ENCODE measurements around the gene INSL3. TPM values are rescaled to one million over a fixed set of nuclear protein-coding genes. Genes with fewer than 3 reads are reported as not detected.

INSL3 gene
- total and polyA plus RNA-seq, 2 of the 13 experiments (the other 11 are each of a cell fraction or from before 2014, with no cell fraction given), result 0.30 TPM; not detected in 1

DNA sequence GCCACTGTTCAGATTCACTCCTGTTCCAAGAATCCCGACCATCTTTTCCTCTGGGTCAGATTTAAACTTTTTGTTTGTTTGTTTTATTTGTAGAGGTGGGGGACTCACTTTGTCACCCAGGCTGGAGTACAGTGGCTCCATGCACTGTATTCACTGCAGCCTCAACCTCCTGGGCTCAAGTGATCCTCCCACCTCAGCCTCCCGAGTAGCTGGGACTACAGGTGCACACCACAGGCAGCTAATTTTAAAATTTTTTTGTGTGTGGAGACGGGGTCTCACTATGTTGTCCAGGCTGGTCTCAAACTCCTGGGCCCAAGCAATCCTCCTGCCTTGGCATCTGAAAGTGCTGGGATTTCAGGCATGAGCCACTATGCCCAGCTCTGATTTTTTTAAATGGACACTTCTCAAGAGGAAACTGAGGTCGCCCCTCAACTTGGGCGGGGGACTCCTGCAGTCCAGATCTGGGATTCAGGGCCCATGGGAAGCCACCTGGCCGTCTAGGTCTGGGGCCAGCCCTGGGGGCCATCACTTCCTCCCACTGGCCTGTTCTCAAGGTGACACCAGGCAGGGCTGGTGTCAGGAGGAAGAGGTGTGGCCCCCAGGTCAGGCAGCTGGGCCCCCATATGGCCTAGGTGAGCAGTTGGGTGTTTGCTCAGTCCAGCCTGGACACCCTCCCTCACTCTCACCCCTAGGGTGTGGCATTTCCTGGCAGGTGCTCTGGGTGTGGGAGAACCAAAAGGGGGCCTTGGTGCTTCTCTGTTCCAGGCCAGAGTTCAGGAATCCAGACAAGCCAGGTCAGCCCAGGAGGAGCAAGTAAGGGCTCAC lies 25.1 kb downstream of the INSL3 start (continued):
- TF ChIP-seq, protein P1, sequence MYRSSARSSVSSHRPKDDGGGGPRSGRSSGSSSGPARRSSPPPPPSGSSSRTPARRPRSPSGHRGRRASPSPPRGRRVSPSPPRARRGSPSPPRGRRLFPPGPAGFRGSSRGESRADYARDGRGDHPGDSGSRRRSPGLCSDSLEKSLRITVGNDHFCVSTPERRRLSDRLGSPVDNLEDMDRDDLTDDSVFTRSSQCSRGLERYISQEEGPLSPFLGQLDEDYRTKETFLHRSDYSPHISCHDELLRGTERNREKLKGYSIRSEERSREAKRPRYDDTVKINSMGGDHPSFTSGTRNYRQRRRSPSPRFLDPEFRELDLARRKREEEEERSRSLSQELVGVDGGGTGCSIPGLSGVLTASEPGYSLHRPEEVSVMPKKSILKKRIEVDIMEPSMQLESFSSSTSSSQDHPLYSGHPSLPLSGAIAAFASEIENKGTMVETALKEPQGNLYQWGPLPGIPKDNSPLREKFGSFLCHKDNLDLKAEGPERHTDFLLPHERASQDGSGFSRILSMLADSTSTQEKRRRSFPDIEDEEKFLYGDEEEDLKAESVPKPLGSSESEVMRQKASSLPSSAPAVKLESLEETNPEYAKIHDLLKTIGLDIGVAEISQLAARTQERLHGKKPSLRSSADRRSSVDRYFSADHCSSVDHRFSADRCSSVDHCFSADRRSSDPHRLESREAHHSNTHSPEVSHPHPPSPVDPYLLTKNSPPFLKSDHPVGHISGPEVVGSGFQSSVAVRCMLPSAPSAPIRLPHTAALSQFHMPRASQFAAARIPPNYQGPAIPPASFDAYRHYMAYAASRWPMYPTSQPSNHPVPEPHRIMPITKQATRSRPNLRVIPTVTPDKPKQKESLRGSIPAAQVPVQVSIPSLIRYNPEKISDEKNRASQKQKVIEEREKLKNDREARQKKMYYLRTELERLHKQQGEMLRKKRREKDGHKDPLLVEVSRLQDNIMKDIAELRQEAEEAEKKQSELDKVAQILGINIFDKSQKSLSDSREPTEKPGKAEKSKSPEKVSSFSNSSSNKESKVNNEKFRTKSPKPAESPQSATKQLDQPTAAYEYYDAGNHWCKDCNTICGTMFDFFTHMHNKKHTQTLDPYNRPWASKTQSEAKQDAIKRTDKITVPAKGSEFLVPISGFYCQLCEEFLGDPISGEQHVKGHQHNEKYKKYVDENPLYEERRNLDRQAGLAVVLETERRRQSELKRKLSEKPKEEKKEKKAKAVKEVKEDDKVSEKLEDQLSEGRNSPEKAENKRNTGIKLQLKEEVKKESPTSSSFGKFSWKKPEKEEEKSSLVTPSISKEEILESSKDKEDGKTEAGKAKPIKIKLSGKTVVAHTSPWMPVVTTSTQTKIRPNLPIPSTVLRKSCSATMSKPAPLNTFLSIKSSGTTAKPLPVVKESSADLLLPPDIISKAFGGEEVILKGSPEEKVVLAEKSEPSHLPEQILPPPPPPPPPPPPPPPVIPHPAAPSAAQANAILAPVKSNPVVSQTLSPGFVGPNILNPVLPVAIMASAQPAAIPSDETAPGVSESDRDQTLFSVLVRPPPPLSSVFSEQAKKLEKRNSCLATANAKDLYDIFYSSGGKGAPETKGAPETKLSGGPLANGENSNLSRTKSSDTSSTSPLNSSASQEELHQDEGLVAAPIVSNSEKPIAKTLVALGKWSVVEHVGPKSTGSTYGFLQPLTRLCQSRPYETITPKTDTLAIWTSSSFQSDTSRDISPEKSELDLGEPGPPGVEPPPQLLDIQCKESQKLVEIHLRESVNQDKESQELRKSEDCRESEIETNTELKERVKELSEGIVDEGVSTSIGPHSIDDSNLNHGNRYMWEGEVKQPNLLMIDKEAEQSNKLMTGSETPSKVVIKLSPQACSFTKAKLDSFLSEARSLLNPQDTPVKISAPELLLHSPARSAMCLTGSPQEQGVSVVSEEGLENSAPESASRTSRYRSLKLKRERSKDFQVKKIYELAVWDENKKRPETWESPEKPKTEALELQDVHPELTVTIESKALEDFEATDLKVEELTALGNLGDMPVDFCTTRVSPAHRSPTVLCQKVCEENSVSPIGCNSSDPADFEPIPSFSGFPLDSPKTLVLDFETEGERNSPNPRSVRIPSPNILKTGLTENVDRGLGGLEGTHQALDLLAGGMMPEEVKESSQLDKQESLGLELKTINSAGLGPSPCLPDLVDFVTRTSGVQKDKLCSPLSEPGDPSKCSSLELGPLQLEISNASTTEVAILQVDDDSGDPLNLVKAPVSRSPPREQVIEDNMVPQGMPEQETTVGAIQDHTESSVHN (CRISPR knock-in tag; IDR thresholded peaks at IDR 0.05), result no peak
- 0 out of 2 replicates have a peak, but pooled peaks have one; percentile 16 for TF ChIP-seq HOXA3 (CRISPR knock-in tag; IDR thresholded peaks at IDR 0.05)
- TF ChIP-seq, protein P2, sequence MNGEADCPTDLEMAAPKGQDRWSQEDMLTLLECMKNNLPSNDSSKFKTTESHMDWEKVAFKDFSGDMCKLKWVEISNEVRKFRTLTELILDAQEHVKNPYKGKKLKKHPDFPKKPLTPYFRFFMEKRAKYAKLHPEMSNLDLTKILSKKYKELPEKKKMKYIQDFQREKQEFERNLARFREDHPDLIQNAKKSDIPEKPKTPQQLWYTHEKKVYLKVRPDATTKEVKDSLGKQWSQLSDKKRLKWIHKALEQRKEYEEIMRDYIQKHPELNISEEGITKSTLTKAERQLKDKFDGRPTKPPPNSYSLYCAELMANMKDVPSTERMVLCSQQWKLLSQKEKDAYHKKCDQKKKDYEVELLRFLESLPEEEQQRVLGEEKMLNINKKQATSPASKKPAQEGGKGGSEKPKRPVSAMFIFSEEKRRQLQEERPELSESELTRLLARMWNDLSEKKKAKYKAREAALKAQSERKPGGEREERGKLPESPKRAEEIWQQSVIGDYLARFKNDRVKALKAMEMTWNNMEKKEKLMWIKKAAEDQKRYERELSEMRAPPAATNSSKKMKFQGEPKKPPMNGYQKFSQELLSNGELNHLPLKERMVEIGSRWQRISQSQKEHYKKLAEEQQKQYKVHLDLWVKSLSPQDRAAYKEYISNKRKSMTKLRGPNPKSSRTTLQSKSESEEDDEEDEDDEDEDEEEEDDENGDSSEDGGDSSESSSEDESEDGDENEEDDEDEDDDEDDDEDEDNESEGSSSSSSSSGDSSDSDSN (CRISPR knock-in tag; IDR thresholded peaks at IDR 0.05), result no peak
- no peak for TF ChIP-seq SALL2 (CRISPR knock-in tag; IDR thresholded peaks at IDR 0.05)
- no peak for TF ChIP-seq CC2D1A (CRISPR knock-in tag; IDR thresholded peaks at IDR 0.05)
- TF ChIP-seq TAF1 (CRISPR knock-in tag; IDR thresholded peaks at IDR 0.05), result no peak
- TF ChIP-seq NR2F6 (IDR thresholded peaks at IDR 0.05), result 0 out of 2 replicates have a peak, but pooled peaks have one; percentile 38
- 0 out of 2 replicates have a peak, but pooled peaks have one; percentile 52 for TF ChIP-seq NR2F6 (CRISPR knock-in tag; IDR thresholded peaks at IDR 0.05)
- TF ChIP-seq, protein P3, sequence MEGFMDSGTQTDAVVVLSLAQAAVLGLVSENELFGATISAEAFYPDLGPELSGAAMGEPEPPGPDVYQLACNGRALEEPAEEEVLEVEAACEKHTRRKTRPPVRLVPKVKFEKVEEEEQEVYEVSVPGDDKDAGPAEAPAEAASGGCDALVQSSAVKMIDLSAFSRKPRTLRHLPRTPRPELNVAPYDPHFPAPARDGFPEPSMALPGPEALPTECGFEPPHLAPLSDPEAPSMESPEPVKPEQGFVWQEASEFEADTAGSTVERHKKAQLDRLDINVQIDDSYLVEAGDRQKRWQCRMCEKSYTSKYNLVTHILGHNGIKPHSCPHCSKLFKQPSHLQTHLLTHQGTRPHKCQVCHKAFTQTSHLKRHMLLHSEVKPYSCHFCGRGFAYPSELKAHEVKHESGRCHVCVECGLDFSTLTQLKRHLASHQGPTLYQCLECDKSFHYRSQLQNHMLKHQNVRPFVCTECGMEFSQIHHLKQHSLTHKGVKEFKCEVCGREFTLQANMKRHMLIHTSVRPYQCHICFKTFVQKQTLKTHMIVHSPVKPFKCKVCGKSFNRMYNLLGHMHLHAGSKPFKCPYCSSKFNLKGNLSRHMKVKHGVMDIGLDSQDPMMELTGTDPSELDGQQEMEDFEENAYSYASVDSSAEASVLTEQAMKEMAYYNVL (CRISPR knock-in tag; IDR thresholded peaks at IDR 0.05; ENCODE audit: borderline replicate concordance), result no peak
- TF ChIP-seq ZNF121 (CRISPR knock-in tag; IDR thresholded peaks at IDR 0.05), result peak; percentile 91
- no peak for TF ChIP-seq ZNF790 (CRISPR knock-in tag; IDR thresholded peaks at IDR 0.05; ENCODE audit: borderline replicate concordance)
- TF ChIP-seq, protein P4, sequence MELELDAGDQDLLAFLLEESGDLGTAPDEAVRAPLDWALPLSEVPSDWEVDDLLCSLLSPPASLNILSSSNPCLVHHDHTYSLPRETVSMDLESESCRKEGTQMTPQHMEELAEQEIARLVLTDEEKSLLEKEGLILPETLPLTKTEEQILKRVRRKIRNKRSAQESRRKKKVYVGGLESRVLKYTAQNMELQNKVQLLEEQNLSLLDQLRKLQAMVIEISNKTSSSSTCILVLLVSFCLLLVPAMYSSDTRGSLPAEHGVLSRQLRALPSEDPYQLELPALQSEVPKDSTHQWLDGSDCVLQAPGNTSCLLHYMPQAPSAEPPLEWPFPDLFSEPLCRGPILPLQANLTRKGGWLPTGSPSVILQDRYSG (CRISPR knock-in tag; IDR thresholded peaks at IDR 0.05), result no peak
- TF ChIP-seq SP5 (CRISPR knock-in tag; IDR thresholded peaks at IDR 0.05; ENCODE audit: borderline replicate concordance, low read depth), result peak; percentile 63
